Keratinocyte (primary cell): ENCODE measurements around the gene GOLT1A. TPM values are rescaled to one million over a fixed set of nuclear protein-coding genes. Genes with fewer than 3 reads are reported as not detected.

Experiments
- DNase-seq: peaks from one replicate; pipeline ENCODE4 v3.0.0-alpha.2; 2011; ENCODE audit warnings: low read depth, missing footprints, low spot score
- FAIRE-seq: peaks from 2 replicates; lab custom pipeline; 2011; peaks lifted over from hg19 to GRCh38; lab: Jason Lieb, UNC
- H2AFZ ChIP-seq: 2 replicates; pipeline ENCODE4 v1.6.0; 2012; ENCODE audit warnings: low read length, control low read depth, inconsistent platforms; ENCODE audit not compliant: control insufficient read depth
- H3K27ac ChIP-seq: 2 replicates; pipeline ENCODE4 v1.5.1; 2011; ENCODE audit warnings: low read length; ENCODE audit not compliant: control insufficient read depth, insufficient read depth
- H3K27me3 ChIP-seq: 3 replicates; pipeline ENCODE4 v1.6.0; 2011; ENCODE audit warnings: low read length; ENCODE audit not compliant: control insufficient read depth, insufficient read depth; ENCODE audit errors: extremely low read depth
- H3K36me3 ChIP-seq, 2 experiments: 2 replicates in 1 of 2; 3 replicates in 1 of 2; pipeline ENCODE4 v1.5.1; 2011; ENCODE audit warnings: low read length in 2 of 2, mild to moderate bottlenecking in 1 of 2; ENCODE audit not compliant: control insufficient read depth in 2 of 2, insufficient read depth in 2 of 2; ENCODE audit errors: extremely low read depth in 1 of 2
- H3K4me1 ChIP-seq: 3 replicates; pipeline ENCODE4 v1.5.1; 2011; ENCODE audit warnings: low read length; ENCODE audit not compliant: control insufficient read depth, insufficient read depth; ENCODE audit errors: extremely low read depth
- H3K4me2 ChIP-seq: 3 replicates; pipeline ENCODE4 v1.6.0; 2011; ENCODE audit warnings: low read depth, low read length; ENCODE audit not compliant: control insufficient read depth, insufficient read depth; ENCODE audit errors: extremely low read depth
- H3K4me3 ChIP-seq, 3 experiments: fragments of 200-600 bp in 1 of 3; sonication (generic) in 1 of 3; 2 replicates in 2 of 3; 3 replicates in 1 of 3; pipeline ENCODE4 v1.5.1; 2011 to 2016; ENCODE audit warnings: low read length in 3 of 3, mild to moderate bottlenecking in 3 of 3, control low read depth in 2 of 3, inconsistent platforms in 1 of 3, low read depth in 1 of 3, mixed read lengths in 1 of 3, mixed run types in 1 of 3, moderate library complexity in 1 of 3; ENCODE audit not compliant: control insufficient read depth in 2 of 3, insufficient read depth in 2 of 3; ENCODE audit errors: extremely low read depth in 1 of 3
- H3K79me2 ChIP-seq: 2 replicates; pipeline ENCODE4 v1.6.0; 2012; ENCODE audit warnings: low read length; ENCODE audit not compliant: control insufficient read depth, insufficient read depth
- H3K9ac ChIP-seq: 3 replicates; pipeline ENCODE4 v1.6.0; 2011; ENCODE audit warnings: low read length; ENCODE audit not compliant: control insufficient read depth, insufficient read depth; ENCODE audit errors: extremely low read depth
- H3K9me1 ChIP-seq: 3 replicates; pipeline ENCODE4 v1.6.0; 2011; ENCODE audit warnings: low read length; ENCODE audit not compliant: control insufficient read depth, insufficient read depth; ENCODE audit errors: extremely low read depth
- H3K9me3 ChIP-seq: 2 replicates; pipeline ENCODE4 v1.5.1; 2012; ENCODE audit warnings: low read depth, low read length; ENCODE audit not compliant: control insufficient read depth
- H4K20me1 ChIP-seq: 3 replicates; pipeline ENCODE4 v1.6.0; 2011; ENCODE audit warnings: low read length; ENCODE audit not compliant: control insufficient read depth, insufficient read depth; ENCODE audit errors: extremely low read depth
- EZH2 ChIP-seq: IDR thresholded peaks from one replicate; pipeline ENCODE4 v1.6.1; 2012; ENCODE audit warnings: inconsistent platforms, mild to moderate bottlenecking, low read length, moderate library complexity
- dilution Hi-C: fragments of 300-500 bp; cut with MboI; formaldehyde crosslinking; loops from one replicate; pipeline ENCODE4 v1.7.0; 2020; ENCODE audit warnings: low sequenced_read_pairs; ENCODE audit not compliant: extremely low pct_ligation_motif_present
- polyA plus RNA-seq, 5 experiments: library from polyadenylated mRNA; depleted of rRNA in 3 of 5; stranded (reverse) in 3 of 5; stranded (forward) in 1 of 5; unstranded in 1 of 5; fragments of >200 nt; gene quantifications; 1 replicate in 1 of 5; 2 replicates in 3 of 5; 3 replicates in 1 of 5; pipeline versions ENCODE4 v1.2.1 to v1.2.3, GENCODE V29; 2011 to 2012; ENCODE audit warnings: missing spikeins in 2 of 5, low read depth in 1 of 5, low replicate concordance in 1 of 5
- TF ChIP-seq, protein P1 (sequence below), 3 experiments: IDR thresholded peaks in 1 of 3; conservative IDR thresholded peaks in 1 of 3; optimal IDR thresholded peaks in 1 of 3; 2 replicates in 2 of 3; 3 replicates in 1 of 3; pipeline versions ENCODE3 to v1.5.1; 2011; ENCODE audit warnings: low read length in 3 of 3, mild to moderate bottlenecking in 3 of 3, moderate library complexity in 2 of 3, control low read depth in 1 of 3, inconsistent platforms in 1 of 3; ENCODE audit not compliant: insufficient read depth in 2 of 3; ENCODE audit errors: extremely low read depth in 1 of 3

The GOLT1A gene
- polyA plus RNA-seq, 1 donor (not counting 4 experiments of a cell fraction or from before 2014, with no cell fraction given): 0.46 TPM

DNA sequence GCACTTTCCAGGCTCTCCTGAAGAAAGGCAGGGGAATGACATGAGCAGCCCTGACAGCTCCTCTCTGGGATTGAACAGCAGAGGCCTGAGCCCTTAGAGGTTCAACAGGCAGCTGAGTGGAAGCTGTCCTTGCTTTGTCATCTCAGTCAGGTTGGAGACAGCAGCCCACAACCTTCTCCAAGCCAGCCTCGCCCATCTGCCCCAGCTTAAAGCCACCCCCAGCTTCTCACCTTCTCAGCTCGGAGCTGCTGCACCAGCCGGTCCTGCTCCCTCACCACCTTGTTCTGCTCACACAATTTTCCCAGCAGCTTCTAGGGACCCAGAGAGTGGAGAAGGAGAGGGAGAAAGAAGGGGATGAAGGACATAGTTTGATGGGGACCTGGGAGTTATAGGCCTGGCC lies 35.2 kb upstream of the GOLT1A start:
- no peaks in the 10 kb centered on the region for H3K9me3 ChIP-seq
- FAIRE-seq (no peak), DNase-seq (no peak)
- no peaks in the 10 kb centered on the region for H4K20me1 ChIP-seq
- H2AFZ ChIP-seq: no peak overlapping the region
- no peaks in the 10 kb centered on the region for H3K27me3 ChIP-seq
- peaks cover 0 to 6% of the 10 kb centered on the region in 2 experiments for H3K36me3 ChIP-seq
- no peak overlapping the region for H3K4me3 ChIP-seq
- dilution Hi-C loops: no loop called here
- no peak overlapping the region for H3K27ac ChIP-seq
- H3K9ac ChIP-seq: no peak overlapping the region
- no peak for TF ChIP-seq EZH2
- TF ChIP-seq, protein P1, sequence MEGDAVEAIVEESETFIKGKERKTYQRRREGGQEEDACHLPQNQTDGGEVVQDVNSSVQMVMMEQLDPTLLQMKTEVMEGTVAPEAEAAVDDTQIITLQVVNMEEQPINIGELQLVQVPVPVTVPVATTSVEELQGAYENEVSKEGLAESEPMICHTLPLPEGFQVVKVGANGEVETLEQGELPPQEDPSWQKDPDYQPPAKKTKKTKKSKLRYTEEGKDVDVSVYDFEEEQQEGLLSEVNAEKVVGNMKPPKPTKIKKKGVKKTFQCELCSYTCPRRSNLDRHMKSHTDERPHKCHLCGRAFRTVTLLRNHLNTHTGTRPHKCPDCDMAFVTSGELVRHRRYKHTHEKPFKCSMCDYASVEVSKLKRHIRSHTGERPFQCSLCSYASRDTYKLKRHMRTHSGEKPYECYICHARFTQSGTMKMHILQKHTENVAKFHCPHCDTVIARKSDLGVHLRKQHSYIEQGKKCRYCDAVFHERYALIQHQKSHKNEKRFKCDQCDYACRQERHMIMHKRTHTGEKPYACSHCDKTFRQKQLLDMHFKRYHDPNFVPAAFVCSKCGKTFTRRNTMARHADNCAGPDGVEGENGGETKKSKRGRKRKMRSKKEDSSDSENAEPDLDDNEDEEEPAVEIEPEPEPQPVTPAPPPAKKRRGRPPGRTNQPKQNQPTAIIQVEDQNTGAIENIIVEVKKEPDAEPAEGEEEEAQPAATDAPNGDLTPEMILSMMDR (optimal IDR thresholded peaks at IDR 0.05 in 1 of 3, IDR thresholded peaks at IDR 0.05 in 1 of 3, conservative IDR thresholded peaks at IDR 0.05 in 1 of 3; ENCODE audit: extremely low read depth in 1 of 3, insufficient read depth in 2 of 3, low read length in 3 of 3): no peak
- H3K4me2 ChIP-seq: no peak overlapping the region
- H3K79me2 ChIP-seq: no peaks in the 10 kb centered on the region
- no peaks in the 10 kb centered on the region for H3K9me1 ChIP-seq
- no peaks in the 10 kb centered on the region for H3K4me1 ChIP-seq

GRCh38 chr1:204246876-204247275 lies 33.1 kb upstream of the GOLT1A start:
- Histone ChIP-seq H2AFZ (no peak overlapping the region), H3K4me1 (no peaks in the 10 kb centered on the region), H3K27me3 (no peaks in the 10 kb centered on the region), H3K9me1 (no peaks in the 10 kb centered on the region), H3K36me3 (peaks cover 0 to 6% of the 10 kb centered on the region in 2 experiments), H4K20me1 (no peaks in the 10 kb centered on the region), H3K9ac (no peak overlapping the region), H3K9me3 (no peaks in the 10 kb centered on the region), H3K27ac (no peak overlapping the region), H3K4me2 (no peak overlapping the region), H3K79me2 (no peaks in the 10 kb centered on the region), H3K4me3 (no peak overlapping the region)
- TF ChIP-seq, protein P1 (optimal IDR thresholded peaks at IDR 0.05 in 1 of 3, IDR thresholded peaks at IDR 0.05 in 1 of 3, conservative IDR thresholded peaks at IDR 0.05 in 1 of 3; ENCODE audit: extremely low read depth in 1 of 3, insufficient read depth in 2 of 3, low read length in 3 of 3): no peak
- TF ChIP-seq EZH2: no peak
- DNase-seq (no peak), FAIRE-seq (no peak)
- dilution Hi-C loops: no loop called here
